ENCODE results near the gene EPB41L3.
"Not testable (repeated sequence)": the region's sequence is repeated elsewhere in the genome, so short reads cannot be mapped to it uniquely, and the experiment has no call there.

Gene EPB41L3

DNA sequence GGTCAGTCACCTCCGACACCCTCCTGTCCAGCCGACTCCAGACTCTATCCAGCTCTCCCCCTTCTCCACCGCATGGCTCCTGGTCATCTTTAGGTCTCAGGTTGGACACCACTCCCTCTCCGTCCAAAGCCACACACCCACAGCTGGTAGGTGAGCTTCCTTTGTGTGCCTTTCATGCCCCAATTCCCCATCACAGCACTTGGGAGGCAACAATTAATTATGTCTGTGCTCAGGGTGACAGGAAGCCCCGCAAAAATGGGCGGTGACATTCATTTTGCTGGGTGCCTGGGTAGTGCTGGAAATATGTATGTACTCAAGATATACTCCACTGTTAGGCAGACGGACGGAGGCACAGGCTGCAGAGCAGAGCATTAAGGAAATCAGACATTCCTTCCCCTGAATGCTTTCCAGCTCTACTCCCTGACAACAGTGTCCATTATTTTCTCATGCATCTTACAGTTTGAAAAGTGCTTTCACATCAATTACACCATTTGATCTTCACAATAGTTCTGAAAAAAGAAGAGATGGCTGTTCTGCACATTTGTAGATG lies 13.1 kb downstream of the EPB41L3 start:
- no peak for DNase-seq

DNA sequence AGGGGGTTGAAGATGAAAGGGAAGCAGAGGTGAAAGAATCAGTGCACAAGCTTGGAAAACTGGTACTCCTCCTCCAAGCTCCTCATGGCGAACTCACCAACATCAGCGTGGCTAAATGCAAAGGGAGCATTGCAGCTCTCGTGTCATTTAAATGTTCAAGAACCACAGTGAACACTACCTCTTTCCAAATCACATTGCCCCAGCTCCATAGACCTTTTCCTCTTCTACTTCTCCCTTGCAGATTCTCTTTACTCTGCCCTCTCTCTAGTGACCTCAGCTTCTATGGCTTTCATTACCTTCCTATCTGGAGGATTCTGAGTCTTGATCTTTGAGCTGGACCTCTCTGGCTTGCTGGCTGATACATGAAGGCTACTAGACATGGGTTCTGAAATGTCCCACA lies 14.3 kb downstream of the EPB41L3 start:
- DNase-seq = no peak

DNA sequence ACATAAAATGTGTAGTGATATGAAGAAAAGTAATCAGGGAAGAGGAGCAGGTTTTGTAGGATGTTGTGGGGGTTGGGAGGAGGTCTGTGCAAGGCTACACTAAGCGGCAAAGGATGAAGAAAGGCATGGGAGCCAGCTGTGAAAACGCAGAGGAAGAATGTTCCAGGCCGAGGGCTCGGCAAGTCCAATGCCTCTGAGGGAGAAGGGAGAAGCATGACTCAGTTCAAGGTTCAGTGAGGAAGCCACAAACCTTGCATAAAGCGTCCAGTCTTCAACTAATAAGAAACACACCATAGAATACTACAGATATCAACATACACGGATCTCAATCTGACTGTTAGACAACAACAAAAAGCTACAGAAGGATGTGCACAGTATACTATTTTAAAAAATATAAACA lies 16.2 kb downstream of the EPB41L3 start:
- DNase-seq = no peak

DNA sequence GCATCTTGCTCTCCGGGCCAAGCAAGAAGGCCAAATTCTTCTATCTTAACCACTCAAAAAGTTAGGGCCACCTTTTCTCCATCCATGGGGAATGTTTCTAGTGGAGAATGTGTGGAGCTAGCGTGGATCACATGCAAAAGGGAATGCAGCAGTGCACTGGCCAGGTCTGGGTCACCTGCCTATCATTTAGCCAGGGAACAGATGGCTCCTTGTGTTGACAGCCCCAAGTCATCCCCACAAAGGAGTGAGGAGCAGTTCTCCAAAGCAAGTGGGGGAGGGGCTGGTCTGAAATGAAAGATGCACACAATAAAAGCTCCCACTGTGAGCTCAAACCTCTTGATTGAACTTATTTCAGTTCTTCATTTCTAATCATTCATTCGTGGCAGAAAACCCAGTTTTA lies 19.1 kb downstream of the EPB41L3 start:
- DNase-seq = no peak

DNA sequence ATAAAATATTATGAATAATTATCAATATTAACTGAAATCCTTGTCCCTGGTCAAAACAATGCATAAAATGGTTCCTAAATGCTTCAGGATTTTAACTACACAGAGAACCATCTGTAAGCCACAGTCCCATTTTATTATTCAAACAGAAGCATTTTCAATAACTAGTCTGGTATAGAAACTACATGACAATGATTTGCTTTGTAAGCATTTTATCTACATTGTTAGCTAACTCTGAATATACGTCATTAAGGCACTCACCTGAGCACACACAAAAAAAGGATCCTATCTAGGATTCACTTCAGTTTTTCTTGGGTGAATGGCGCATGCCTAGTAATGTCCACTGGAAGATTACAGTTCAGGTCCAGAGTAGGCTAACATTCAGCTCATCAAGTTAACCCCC lies 22.8 kb downstream of the EPB41L3 start:
- no peak for DNase-seq

DNA sequence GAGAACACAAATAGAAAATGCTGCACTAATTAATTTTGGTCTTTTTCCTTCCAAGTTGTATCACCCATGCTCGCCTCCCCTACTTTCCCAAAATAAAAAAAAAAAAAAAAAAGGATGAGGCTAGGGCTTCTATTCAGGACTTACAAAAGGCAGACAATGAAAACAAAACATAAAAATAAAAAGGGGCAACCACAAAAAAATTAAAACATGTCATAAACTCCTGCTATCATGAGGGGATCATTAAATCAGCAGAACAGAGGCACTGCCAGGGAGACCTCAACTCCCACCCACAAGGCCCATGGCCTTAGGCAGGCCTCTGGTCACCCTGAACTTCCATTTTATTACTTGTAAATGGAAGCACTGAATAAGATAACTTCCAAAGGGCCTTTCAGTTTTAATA lies 23.3 kb downstream of the EPB41L3 start:
- DNase-seq = no peak

DNA sequence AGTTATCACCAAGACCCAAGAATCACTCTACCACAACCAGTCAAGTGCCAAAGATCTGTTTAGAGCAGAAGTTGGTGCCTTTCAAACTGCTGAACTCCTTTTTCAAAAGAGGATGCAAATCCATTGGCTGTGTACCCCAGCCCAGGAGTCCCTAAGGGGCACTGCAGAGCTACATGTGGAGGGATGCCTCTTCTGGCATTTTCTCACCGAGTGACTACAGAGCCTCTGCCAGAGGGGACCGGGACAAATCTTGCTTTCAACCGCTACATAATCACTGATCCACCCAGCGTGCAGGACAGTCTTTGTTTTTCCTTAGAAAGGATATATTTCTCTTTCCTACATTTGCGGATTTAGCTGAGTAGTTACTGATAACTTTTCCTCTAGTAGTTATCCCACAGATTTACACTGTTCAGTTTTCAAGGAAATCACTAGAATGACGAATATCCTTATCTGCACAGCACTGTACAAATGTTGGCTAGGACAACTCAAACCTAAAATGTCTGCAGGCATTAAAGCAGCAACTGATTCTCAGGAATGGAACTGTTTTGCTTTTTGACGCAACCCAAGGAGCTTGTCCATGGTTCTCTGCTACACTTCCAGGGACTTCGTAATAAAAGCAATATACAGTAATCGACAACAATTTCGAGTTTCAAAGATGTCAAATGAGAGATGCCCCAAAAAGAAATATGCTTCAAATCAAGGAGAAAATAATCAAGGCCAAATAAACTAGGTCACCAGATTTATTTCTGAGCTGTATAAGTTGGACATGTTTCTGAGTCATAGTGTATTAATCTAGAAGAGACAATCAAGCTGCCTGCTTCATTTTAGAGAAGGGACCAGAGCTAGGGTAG lies 24.1 kb downstream of the EPB41L3 start:
- DNase-seq = no peak

DNA sequence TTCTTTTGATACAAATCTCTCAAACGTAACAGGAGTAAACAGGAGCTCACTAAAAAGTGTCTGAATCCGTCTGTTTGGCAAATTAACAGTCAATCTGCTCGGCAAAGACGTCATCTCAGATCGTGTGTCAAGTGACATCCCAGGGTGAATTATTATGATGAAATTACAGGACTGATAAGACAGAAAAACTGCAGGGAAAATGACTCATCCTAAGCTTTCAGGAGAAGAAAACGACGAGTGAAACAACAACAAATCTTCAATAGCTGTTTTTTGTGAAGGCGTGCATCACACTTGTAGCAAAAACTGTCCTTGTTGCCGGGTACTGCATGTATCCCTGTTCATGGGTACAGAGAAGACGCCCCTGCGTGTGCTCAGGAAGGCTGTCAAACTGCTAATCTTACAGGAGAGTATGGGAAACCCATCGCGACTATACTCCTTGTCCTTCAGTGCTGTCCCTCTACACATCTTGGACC lies 24.9 kb downstream of the EPB41L3 start:
- DNase-seq = no peak

DNA sequence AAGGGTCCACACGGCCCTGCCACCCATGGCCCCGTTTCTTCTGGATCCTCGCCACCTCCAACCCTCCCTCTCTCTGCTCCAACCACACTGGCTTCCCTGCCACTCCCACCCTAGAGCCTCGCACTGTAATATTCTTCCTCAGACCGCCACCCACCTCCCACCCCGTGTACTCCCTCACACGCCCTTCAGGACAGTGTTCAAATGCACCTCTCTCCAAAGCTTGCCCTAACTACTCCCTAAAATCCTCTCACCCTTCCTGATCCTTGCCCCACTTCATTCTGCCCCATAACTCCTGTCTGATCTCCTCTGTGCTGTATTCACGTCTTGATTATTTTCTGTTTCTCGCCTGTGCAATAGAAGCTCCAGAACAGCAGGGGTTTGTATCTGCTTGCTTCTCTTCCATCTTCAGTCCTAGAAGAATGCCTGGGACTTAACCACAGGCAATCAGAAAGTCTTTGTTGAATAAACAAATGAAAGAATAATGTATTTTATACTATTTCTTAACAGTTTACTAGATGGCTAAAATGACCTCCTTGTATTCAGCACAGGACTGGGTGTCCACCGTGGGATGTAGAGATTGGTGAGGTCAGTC lies 25.5 kb downstream of the EPB41L3 start:
- DNase-seq = no peak

DNA sequence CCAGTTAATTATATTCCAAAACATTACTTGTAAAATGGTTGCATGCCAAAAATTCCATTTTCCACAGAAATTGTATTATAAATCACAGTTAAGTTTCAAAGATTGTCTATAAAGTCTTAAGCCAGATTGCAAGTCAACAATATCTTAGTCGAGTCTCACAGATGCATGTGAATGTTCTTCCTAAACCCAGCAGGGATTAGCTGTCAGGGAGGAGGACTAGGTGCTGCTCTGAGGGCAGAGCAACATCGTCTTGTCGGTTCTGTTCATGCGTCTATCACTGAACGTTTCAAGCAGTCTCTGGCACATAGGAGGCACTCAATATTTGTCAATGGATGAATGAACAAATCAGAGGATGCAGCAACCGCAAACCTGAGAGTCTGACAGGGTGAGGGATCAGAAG lies 27.0 kb downstream of the EPB41L3 start:
- DNase-seq = no peak

DNA sequence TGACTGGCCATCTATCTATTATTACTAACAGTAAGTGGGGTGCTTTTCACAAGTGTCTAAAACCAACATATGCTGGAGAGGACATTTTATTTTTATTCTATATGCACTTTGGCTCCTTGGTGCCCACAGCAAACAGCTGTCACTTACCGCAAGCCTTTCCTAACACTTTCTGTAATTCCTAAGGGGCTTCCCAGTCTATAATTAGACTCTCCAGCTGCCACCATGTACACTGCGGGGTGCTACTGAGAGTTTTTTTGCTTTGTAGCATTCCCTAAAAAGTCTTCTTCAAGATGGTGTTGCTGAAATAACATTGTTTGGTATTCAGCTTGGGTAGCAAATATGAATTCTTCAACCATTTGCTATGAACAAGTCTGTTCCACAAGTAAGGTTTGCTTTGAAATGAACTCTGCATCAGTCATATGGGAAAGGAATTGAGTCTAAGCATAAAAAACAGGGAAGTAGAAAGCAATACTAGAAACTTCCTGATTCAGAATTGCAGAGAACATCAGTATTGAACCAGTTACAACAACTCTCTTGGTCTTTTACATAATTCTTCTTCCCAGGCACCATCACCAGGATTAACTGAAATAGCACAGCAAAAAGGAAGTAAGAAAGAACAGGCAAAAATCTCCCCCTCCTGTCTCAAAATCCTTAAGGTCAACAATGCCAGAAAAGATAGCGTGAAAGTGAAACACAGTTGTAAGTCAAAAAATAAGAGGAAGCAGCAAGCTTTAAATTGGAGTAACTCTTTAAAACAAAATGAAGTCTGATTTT lies 28.6 kb downstream of the EPB41L3 start:
- DNase-seq = no peak

DNA sequence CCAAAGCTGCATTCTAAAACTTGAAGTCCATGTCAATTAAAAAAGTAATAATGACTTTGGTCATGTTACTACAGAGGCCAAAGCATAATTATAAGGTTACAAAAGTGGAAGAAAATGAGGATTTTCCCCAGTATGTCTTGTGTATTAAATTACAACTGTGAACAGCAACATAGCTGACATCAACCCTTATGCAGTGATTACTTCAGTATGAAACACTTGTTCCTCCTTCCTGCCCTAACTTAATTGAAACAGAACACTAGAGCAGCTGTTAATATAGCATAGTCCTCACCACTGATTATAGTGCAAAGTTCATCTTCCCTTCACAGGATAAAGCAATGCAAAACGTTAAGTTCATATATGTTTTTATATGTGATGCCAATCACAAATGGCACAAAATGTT lies 29.9 kb downstream of the EPB41L3 start:
- DNase-seq = no peak

DNA sequence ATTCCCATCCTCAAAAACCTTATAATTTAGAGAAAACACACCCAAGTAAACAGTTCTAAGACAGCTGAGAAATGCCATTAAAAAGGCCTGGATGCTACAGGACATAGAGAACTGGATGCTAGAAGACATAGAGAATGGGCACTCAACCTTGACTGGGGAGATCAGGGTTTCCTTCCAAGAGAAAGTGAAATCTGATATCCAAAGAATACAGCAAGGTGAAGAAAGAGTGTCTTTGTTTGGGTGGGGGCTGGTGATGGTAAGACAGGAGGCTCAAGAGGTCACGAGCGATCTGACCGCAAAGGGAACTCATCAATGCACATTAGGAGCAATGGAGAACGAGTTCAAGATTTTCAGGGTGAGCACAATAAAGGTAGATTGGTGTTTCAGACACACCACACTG lies 31.6 kb downstream of the EPB41L3 start:
- DNase-seq = no peak

DNA sequence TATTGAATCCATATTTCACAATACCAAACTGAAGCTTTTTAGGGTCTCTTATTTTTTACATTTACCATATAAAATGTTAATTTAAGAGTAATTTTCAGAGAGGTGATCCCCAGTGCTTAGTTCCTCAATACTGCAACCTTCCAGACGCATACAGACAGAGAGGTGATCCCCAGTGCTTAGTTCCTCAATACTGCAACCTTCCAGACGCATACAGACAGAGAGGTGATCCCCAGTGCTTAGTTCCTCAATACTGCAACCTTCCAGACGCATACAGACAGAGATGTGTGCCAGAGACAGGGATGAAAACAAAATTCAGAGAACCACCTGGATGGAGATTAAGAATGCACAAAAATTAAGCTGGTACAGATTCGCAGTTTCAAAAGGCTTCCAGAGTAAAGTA lies 32.3 kb downstream of the EPB41L3 start:
- DNase-seq = not testable (repeated sequence)

DNA sequence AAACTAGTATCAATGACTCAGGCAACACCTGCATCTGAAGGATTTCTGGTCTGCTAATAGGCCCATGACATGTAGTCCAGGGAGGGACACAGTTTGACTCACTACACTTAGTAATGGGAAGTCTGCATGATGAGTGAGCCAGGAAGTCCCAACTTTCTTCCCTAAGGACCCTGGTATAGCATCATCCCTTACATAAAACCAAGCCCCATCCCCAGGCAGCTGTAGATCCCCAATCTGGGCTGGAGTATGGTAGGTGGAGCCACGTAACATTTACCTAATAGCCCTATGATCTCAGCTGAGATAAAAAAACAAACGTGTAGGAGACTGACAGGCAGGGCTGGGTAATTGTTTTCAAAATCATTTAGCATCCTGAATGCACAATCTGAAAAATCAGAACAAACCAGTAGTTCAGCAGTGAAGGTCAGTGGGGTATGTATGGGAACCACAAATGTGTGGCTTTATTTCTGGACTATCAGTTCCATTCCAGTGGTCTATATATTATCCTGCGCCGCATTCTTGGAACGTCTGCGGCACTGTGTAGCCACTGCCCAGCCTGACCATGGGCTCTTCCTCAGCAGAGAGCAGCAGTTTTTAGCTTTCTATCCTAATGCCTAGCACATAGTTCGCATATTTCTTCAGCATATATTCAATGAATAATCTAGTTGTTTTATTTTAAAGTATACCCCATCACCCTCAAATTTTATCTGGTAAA lies 33.5 kb downstream of the EPB41L3 start:
- no peak for DNase-seq

DNA sequence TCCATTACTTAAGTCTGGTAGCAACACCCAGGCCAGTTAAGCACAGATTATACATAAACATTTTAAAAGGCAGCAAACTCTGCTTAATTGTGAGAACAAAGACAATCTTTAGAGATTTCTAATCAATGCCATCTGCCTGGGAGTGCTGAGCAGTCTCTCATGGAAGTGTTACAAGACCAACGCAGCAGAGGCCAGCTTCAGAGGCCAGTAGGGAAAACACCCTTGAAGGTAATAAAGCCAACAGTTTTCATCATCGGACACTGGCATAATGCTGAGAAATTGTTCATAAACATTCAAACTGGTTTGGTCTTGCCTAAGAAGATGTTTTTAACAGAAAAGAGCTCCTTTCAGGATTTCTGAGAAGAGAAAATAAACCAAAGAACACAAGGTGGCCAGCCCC lies 35.0 kb downstream of the EPB41L3 start:
- DNase-seq = no peak

DNA sequence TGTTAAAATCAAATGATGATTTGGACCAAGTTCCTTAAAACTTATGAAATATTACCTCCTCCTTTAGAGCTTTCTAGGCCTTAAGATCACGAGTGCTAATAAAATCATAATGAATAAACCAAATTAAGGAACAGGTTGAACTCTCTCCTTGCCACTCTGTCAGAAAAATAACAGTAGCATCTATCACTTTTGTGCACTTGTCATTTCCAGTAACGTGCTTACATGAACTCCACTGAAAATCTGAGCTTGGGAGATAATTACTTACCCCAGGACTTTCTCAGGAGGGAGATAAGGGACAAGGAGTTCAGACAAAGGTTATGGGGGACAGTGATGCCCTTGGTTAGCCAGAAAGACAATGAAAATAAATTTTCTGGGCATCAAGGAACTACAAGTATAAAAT lies 36.0 kb downstream of the EPB41L3 start:
- DNase-seq = no peak

DNA sequence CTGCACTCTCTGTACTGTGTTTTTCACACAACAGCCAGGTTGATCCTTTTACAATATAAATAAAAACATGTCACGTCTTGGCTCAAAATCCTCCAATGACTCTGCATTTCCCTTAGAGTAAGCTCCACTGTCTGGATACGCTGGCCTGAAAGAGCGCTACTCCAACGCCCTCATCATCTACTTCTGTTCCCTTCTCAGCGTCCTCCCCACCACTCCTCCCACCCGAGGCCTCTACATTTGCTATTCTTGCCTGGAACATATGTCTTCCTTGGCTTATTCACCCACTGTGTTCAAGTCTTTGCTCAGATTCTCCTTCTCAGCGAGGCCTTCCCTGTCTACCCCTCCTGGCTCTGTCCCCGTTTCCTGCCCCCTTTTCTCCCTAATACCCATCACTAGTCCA lies 37.6 kb downstream of the EPB41L3 start:
- no peak for DNase-seq

DNA sequence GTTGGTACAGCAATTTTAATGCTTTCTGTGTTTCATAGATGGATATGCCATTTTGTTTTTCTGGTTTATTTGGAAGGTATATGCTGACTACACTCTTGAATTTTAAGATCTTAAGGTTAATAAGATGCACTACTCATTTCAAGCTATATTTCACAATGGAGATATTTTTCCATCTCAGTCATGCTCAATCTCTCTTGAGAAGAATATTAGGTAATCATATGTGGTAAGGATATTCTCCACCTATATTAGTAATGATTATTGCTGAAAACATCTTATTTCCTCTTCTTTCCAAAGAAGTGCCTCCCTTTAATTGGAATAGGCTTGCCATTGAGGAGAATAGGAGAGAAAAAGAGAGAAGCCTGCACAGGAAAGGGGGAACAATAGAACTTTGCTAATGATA lies 40.1 kb downstream of the EPB41L3 start:
- no peak for DNase-seq

DNA sequence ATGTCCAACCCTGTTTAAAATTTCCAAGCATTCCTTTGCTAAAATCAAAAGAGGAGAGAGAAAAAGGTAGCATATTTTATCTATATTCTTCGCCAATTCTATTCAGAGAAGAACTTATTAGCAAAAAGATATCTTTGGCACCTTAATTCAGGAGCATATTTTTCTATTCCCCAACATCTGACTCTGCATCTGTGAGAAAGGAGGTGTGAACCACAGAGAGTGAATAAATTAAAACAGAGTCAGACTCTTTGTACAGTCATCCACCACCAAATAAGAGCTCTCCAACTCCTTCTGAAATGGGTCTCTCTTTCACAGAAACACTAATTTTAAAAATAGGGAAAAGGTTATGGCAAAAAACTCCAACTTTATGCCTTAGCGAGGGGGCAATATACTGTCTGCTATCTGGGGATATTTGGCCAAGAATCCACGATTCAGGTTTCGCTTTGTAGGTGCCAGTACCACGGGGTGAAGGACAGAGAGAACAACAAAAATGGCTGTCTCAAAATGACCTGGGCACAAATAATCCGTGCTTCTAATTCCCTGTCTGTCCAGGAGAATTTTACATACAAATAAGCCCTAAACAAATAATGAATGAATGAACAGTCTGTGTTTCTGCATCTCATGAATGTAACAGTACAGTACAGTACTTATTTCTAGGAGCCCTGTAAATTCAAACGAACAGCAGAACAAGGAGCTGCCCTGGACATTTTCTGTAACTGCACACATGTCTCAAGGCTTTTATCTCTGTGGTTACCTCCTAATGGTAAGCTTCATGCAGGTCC lies 43.4 kb downstream of the EPB41L3 start:
- no peak for DNase-seq

DNA sequence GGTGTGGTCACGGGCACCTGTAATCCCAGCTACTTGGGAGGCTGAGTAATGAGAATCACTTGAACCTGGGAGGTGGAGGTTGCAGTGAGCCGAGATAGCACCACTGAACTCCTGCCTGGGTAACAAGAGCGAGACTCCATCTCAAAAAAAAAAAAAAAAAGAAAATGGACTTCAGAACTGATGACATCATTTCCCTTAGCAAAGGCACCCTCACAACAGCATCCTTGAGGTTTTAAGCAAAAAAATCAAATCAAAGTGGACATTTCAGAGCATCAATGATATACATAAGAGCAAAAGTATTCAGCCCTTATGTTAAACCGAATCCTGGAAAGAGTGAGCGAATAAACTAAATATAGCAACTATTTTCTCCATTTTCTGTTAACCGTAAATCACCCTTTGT lies 45.3 kb downstream of the EPB41L3 start:
- no peak for DNase-seq

DNA sequence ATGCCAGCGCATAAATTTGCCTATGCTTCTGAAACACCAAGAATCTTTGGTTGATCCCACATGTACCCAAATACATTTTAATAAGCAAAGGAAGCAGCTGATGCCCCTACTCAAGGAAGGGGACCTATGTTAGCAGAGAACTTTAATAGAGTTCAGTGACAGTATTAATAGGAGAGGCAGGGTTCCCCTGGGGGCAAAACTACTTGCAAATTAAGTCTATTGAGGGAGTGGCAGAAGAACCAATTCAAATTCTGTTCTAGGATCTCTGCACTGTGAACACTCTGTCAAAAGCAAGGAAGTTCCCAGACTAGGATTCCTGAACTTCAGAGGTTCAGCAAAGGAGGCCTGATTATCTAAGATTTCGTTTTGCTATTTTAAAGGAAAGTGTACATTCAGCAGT lies 47.5 kb downstream of the EPB41L3 start:
- DNase-seq = no peak
